ENCODE data around the gene PSTK.

GRCh38 chr10:123001370-123001769 is 21.2 kb downstream of the PSTK start:
- TF ChIP-seq CTCF (IDR thresholded peaks at IDR 0.05) (no peak), ZFX (IDR thresholded peaks at IDR 0.05; ENCODE audit: borderline replicate concordance) (no peak)

All from 22Rv1 (cell line).